VCaP (cell line): Measurements from ENCODE around the gene KCNMB2.
"Not testable (repeated sequence)": the region's sequence is repeated elsewhere in the genome, so short reads cannot be mapped to it uniquely, and the experiment has no call there.

Experiments
- H3K27ac ChIP-seq: fragments of 450-650 bp; 2 replicates; pipeline ENCODE4 v1.5.1; 2017
- TF ChIP-seq, protein P1 (sequence below): fragments of 450-650 bp; conservative IDR thresholded peaks from 2 replicates; pipeline ENCODE4 v1.5.1; 2017; ENCODE audit warnings: mild to moderate bottlenecking, moderate library complexity

The KCNMB2 gene

DNA sequence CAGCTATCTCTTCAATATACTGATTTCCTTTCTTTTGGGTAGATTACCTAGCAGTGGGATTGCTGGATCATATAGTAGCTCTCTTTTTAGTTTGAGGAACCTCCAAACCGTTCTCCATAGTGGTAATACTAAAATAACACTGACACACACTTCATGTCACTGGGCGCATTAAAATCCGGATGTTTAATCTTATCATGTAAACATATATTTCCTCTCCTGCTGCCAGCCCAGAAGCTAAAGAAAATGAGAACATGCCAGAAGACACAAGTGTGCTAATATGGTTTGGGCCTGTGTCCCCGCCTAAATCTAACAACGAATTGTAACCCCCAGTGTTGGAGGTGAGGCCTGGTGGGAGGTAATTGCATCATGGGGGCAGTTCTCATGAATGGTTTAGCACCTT, 23.6 kb upstream of the KCNMB2 start:
- peak overlapping the region; percentile 52 for H3K27ac ChIP-seq
- TF ChIP-seq, protein P1, sequence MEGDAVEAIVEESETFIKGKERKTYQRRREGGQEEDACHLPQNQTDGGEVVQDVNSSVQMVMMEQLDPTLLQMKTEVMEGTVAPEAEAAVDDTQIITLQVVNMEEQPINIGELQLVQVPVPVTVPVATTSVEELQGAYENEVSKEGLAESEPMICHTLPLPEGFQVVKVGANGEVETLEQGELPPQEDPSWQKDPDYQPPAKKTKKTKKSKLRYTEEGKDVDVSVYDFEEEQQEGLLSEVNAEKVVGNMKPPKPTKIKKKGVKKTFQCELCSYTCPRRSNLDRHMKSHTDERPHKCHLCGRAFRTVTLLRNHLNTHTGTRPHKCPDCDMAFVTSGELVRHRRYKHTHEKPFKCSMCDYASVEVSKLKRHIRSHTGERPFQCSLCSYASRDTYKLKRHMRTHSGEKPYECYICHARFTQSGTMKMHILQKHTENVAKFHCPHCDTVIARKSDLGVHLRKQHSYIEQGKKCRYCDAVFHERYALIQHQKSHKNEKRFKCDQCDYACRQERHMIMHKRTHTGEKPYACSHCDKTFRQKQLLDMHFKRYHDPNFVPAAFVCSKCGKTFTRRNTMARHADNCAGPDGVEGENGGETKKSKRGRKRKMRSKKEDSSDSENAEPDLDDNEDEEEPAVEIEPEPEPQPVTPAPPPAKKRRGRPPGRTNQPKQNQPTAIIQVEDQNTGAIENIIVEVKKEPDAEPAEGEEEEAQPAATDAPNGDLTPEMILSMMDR, result no peak

DNA sequence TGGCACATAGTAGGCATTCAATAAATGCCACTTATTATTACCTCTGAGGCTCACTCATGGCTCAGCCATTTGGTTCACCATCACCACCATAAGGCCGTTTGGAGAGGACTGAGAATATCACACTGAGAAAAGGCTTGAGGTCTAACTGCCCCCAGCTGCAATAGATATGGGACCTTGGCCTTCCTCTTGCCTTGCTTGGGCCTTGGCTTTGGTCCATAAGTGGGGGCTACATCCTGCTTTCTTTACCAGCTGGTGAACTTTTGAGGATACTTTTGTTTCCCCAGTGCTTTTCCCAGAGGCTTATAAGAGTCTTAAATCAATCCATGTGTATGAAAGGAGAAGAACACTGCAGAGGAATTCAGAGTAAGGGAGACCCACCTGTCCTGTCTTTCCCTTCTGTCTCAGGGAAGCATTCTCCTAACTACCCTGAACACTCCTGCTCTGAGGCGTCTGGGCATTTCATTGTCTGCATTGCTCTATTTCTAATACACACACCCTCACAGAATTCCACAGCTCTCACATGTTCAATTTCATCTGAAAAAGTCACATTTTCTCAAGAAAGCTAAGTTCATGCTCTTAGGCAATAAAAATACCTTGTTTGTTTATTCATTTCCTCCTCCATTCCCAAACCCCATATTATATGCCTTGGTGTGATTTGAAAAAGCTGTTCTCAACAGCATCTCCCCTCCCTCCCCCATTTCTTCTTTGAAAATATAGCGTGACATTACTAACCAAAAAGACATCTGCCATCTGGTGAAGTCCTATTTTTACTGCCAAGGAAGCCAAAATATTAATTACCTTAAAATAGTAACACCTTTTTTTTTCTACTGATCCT, 22.5 kb upstream of the KCNMB2 start:
- TF ChIP-seq, protein P1, result no peak
- peak overlapping the region; percentile 52; the same call in 1 of the 2 replicates for H3K27ac ChIP-seq

DNA sequence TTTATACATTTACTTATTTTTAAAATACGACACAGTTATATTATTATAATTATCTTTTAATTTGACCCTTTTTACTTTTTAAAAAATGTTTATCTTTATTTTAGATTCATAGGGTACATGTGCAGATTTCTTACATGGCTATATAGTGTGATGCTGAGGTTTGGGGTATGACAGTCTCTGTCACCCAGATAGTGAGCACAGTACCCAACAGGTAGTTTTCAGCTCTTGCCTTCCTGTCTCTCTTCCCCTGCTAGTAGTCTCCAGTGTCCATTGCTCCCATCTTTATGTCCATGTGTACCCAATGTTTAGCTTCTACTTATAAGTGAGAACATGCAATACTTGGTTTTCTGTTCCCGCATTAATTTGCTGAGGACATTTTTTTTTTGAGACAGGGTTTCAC, 21.8 kb upstream of the KCNMB2 start:
- no peak overlapping the region for H3K27ac ChIP-seq
- TF ChIP-seq, protein P1, result no peak

DNA sequence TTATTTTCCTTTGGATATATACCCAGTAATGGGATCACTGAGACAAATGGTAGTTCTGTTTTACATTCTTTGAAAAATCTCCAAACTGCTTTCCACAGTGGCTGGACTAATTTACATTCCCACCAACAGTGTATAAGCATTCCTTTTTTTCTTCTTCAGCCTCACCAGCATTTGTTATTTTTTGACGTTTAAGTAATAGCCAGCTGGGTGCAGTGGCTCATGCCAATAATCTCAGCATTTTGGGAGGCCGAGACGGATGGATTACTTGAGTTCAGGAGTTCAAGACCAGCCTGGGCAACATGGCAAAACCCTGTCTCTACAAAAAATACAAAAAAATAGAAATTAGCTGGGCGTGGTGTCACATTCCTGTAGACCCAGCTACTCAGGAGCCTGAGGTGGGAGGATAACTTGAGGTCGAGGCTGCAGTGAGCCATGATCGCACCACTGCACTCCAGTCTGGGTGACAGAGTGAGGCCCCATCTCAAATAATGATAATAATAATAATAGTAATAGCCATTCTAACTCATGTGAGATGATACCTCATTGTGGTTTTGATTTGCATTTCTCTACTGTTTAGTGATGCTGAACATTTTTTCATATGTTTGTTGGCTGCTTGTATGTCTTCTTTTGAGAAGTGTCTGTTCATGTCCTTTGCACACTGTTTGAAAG, 21.0 kb upstream of the KCNMB2 start:
- not testable (repeated sequence) for H3K27ac ChIP-seq

DNA sequence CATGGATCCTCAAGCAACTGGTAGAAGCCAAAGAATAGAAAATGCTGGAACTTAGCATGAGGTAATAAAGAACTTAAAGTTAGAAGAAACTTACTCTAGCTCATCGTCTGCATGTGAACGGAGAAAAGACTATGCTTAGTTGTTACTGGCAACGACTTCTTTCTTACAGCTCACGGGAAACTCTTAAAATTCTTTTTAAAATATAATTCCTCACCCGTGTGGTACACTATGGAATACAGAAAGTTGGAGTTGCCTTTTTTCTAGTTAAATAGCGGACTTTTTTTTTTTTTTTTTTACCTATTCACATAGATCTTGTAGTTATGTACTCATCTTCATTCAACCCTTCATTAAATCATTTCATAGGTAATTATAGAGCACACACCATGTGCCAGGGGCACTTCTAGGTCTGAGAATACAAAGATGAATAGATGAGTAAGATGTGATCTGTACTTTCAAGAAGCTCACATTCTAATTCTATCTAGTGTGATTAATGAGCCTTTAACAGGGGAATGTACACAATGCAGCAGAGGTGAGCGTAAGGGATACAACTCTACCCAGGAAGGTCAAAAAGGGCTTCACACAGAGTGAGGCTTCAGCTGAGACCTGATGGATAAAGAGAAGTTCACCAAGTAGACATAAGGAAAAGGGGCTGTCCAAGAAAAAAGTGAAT, 18.4 kb upstream of the KCNMB2 start:
- peak overlapping the region; percentile 60 for H3K27ac ChIP-seq
- TF ChIP-seq, protein P1, result no peak

DNA sequence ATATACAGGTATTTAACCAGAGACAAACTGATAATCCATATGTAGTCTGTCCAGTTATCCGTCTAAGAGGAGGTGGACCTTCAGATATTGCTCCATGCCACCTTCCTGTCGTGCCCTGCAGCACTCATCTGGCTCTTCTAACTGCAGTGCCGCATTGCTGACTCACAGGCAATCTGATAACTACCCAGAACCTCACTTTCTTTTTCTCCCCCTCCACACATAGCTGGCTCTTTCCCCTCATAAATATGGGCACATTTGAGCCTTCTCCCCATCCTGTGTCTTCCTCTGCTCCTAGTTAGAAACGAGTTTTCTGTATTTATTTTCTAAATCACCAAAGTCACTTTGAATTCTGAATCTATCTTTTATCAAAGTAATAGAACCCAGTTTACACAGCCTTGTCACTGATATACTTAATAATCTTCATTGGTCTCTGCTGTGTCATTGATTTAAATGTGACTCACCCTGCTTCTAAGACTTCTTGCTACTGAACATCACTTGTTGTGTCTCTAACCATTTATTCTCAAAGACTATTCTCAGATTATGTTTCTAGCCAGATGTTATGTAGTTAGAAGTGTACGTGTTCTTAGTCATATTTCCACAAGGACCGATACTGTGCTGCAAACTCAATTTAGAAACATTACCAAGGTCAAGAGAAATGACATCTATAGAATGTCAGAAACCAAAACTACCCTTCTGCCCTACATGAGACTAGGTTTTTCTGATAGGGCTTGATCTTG, 17.4 kb upstream of the KCNMB2 start:
- H3K27ac ChIP-seq, result no peak overlapping the region

DNA sequence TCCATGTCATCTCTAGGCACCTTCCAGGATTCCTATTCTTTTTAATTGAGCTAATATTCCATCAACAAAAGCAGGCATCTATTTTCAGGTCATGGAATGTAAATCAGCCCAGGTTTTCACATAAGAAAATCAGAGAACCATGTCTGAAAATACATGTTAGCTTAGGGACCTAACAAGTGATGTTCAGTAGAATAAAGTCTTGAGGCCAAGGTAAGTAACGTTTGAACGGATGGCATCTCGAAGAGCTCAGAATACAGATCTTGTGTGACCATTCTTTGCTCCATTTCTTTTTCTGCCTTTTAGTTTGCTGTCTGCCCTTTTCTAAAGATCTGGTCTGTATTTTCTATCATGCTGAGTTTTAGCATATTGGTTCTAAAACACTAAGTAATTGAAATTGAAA, 16.5 kb upstream of the KCNMB2 start:
- TF ChIP-seq, protein P1, result no peak
- no peak overlapping the region for H3K27ac ChIP-seq

More for the DNA sequence above, 17.4 kb upstream of the KCNMB2 start:
- TF ChIP-seq, protein P1, result no peak
